GM12874 (cell line): ENCODE data around the gene TRAF3.

Source experiments
- TF ChIP-seq, protein P1 (sequence below): IDR thresholded peaks from 2 replicates; pipeline ENCODE4 v1.5.1; 2011; ENCODE audit warnings: low read depth, mild to moderate bottlenecking, control low read depth, low read length, moderate library complexity; ENCODE audit not compliant: insufficient read depth

The TRAF3 gene

DNA sequence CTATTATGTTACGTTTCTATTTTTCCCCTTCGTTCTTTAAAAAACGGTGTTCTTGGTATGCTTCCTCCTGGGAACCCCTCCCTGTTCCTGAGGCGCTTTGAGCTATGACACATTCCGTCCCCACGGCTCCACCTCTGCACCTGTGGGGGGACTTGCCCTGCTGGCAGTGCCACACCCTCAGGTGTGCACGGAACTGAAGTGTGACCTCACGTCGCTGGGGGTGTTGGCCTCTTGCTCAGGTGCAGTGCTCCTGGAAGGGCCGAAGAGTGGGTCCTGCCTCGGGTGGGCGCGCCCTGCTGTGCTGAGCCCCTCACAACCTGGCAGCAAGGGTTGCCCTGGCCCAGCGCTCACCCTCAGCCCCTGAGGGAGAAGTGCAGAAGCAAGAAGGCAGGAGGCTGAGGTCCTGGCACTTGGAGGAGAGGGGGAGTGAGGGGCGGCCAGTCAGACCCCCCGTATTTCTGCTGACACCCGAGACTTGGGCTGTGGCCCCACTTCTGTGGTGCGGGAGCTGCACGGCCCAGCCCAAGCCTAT is 150.2 kb downstream of the TRAF3 start:
- TF ChIP-seq, protein P1, sequence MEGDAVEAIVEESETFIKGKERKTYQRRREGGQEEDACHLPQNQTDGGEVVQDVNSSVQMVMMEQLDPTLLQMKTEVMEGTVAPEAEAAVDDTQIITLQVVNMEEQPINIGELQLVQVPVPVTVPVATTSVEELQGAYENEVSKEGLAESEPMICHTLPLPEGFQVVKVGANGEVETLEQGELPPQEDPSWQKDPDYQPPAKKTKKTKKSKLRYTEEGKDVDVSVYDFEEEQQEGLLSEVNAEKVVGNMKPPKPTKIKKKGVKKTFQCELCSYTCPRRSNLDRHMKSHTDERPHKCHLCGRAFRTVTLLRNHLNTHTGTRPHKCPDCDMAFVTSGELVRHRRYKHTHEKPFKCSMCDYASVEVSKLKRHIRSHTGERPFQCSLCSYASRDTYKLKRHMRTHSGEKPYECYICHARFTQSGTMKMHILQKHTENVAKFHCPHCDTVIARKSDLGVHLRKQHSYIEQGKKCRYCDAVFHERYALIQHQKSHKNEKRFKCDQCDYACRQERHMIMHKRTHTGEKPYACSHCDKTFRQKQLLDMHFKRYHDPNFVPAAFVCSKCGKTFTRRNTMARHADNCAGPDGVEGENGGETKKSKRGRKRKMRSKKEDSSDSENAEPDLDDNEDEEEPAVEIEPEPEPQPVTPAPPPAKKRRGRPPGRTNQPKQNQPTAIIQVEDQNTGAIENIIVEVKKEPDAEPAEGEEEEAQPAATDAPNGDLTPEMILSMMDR, result no peak

DNA sequence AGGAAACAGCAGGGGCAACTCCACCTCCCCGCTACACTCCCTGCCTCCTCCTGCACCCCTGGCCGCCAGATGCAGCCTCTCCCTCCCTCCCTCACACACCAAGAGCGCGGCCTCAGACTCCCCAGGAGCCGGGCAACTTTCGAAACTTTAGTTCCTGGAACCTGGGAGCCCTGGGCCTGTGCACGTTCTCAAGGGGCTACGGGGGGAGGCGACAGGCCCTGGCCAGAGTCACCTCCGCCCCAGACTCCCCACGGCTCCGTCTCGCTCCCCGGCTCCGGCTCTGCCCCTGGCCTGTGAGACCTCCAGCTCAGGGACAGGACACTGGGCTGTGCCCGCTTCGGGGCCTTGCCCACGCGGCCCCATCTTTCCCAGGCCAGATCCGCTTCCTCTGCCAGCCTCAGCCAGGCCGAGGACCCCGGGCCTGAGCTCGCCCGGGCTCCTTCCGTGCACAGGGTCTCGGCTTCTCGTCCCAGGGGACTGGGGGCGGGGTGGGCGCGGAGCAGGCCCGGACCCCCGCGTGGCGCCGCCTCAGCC is 150.7 kb downstream of the TRAF3 start:
- TF ChIP-seq, protein P1, result no peak

DNA sequence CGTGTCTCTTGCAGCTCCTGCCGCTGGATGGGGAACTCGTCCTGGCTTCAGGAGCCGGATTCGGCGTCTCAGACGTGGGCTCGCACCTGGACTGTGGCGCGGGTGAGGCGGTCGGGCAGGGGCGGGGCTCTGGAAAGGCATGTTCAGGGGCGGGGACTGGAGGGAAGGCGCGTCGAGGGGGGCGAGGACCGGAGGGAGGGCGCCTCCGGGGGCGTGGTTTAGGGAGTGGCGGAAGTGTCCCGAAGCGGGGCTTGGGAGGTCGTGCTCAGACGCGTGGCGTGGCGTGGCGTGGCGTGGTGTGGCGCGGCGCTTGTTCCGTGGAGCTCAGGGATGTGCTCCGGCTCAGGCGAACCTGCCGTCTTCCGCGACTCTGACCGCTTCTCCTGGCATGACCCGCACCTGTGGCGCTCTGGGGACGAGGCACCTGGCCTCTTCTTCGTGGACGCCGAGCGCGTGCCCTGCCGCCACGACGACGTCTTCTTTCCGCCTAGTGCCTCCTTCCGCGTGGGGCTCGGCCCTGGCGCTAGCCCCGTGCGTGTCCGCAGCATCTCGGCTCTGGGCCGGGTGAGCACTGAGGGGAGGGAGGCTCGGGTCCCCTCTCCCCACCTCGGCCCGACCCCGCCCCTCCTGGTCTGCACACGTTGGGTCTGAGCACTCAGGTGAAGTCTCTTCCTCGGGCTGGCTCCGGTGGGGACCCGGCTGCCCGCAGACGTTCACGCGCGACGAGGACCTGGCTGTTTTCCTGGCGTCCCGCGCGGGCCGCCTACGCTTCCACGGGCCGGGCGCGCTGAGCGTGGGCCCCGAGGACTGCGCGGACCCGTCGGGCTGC is 151.4 kb downstream of the TRAF3 start:
- TF ChIP-seq, protein P1, result no peak

DNA sequence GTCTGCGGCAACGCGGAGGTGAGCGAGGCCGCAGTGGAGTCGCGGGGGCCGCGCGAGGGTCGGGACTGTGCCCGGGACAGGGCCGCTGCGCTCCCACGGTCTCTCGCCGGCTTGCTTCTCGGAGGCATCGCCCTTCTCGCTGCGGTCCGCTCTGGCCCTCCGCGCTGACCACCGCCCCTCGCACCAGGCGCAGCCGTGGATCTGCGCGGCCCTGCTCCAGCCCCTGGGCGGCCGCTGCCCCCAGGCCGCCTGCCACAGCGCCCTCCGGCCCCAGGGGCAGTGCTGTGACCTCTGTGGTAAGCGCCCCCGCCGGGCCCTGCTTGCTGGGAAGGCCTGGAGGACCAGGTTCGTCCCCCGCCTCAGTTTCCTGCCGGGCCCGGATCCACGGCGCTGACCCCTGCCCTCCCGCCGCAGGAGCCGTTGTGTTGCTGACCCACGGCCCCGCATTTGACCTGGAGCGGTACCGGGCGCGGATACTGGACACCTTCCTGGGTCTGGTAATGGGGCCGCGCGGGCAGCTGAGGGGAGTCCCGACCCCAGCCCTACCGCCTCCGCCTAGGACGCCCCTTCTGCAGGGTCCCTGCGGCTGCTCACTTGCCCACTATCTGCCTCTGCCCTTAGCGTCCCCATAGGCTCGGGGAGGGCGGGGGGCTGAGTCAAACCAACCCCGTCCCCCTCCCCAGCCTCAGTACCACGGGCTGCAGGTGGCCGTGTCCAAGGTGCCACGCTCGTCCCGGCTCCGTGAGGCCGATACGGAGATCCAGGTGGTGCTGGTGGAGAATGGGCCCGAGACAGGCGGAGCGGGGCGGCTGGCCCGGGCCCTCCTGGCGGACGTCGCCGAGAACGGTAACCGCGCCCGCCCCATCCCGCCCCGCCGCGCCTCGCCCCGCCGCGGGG is 152.2 kb downstream of the TRAF3 start:
- TF ChIP-seq, protein P1, result no peak

DNA sequence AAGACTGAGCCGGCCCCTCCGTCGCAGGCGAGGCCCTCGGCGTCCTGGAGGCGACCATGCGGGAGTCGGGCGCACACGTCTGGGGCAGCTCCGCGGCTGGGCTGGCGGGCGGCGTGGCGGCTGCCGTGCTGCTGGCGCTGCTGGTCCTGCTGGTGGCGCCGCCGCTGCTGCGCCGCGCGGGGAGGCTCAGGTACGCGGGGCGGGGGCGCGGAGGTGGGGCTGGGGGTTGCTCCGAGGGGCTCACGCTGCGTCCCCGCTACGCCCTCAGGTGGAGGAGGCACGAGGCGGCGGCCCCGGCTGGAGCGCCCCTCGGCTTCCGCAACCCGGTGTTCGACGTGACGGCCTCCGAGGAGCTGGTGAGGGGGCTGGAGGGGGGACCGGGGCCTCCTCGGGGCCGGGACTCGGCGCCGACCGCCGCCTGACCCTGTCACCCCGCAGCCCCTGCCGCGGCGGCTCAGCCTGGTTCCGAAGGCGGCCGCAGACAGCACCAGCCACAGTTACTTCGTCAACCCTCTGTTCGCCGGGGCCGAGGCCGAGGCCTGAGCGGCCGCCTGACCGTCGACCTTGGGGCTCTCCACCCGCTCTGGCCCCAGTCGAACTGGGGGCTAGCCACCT is 153.0 kb downstream of the TRAF3 start:
- TF ChIP-seq, protein P1, result no peak

DNA sequence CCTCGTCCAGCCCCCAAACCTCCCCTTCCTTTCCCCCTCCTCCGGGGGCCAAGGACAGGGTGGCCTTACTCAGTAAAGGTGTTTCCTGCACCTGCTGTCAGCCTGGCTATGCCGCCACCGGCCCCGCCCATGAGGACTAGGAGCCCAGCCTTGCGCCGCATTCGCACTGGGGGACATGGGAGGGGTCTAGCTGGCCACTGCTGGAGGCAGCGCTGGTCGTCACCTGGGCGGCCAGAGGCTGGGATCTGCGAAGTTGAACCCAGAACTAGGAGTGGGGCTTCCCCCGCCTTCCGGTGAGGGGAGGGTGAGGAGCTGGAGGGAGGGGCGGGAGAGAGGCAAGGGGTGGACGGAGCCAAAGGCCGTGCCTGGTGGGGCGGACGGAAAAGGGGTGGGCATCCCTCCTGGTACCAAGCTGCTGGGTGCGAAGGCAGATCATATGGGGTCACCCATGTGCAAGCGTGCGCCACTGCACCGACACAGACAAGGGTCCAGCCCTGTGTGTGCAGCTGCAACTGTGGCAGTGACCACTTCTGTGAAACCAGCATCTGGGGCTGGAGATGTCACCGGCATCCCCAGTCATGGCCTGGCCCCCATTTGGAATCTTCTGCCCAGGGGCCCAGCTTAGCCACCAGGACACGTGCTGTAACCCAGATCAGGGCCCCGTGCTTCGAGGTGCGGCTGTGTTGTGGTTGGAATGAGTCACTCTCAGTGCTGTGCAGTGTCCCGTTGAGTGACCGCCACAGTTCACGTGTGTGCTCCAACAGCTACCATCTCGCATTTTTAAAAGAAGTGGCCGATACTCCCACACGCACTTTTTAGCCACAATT is 153.7 kb downstream of the TRAF3 start:
- TF ChIP-seq, protein P1, result no peak
